HG03342 (cell line): Measurements from ENCODE around the gene TAB2.
"Not testable (repeated sequence)": the region's sequence is repeated elsewhere in the genome, so short reads cannot be mapped to it uniquely, and the experiment has no call there.

Experiments
- ATAC-seq: cut with Tn5 transposase; IDR thresholded peaks from one replicate; pipeline ENCODE4 v1.9.1; 2021; ENCODE audit warnings: mild to moderate bottlenecking, moderate library complexity; ENCODE audit not compliant: unreplicated experiment

The TAB2 gene

DNA sequence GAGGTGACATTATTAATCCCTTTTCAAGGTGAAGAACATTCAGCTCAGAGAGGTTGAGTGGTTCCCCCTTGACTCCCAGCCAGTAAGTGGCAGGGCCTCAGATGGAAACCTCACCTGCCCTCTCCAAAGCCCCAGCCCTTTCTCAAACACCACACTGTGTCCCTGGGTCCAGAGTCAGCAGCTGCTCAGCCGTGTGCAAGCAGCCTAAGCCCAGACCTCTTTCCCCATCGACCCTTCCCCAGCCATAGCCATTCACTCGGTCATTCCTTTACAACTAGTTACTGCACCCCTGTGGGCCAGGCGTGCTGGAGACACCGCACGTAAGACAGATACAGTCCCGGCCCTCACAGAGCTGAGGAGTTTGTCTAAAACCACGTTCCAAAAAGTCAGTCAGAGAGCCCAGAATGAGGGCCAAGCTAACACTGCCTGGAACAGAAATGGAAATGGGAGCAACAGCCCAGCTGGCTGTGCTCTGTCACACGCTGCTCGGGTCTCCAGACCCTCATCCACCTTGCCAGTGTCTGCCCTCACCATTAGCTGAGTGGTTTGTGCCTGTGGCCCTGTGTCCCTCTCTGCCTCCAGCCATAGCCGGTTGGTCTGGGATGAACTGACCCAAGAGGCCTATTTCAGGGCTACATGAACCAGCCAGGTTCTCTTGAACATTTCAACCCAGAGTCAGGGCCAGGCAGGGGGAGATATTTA is 137.7 kb downstream of the TAB2 start:
- no peak for ATAC-seq

- ATAC-seq: no peak
Observed at GRCh38 chr6:149456311-149457021, 139.0 kb downstream of the TAB2 start.

GRCh38 chr6:149457316-149457884 is 139.9 kb downstream of the TAB2 start:
- ATAC-seq: no peak

DNA sequence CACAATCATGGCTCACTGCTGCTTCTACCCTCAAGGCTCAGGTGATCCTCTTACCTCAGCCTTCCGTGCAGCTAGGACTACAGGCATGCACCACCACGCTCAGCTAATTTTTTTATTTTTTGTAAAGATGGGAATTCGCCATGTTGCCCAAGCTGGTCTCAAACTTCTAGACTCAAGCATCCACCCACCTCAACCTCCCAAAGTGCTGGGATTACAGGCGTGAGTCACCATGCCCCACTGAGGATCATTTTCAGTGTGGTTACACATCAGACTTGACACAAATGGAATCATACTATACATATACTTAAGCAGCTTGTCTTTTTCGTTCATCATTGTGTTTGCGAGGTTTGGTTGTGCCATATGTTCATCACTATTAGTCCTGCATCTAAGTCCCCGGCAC is 140.7 kb downstream of the TAB2 start:
- no peak for ATAC-seq

DNA sequence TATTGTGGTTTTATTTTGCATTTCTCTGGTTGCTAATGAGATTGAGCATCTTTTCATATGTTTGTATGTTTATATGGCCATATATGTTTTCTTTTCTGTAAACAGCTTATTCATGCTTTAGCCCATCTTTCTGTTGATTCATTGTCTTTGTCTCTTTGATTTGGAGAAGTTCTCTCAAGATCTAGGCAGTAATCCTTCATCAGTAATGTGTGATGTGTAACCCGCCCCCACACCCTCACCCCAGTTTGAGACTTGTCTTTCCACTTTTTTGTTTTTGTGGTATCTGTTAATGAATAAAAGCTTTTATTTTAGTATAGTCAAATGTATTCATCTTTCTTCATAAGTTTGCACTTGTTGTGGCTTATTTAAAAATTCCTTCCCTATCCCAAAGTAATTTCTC is 141.3 kb downstream of the TAB2 start:
- ATAC-seq: no peak

DNA sequence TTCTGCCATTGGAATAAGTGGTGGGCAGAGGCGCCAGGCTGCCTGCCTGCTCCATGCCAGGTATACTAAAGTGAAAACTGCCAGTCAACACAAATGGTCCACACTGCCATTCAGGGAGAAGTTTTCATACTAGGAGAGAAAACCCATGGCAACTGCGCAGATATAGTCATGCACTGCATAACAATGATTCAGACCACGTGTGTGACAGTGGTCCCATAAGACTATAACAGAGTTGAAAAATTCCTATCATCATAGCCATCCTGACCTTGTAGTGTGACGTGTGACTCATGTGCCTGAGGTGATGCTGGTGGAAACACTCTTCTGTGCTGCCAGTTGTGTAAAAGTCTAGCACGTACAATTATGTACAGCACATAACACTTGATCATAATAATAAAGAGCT is 142.2 kb downstream of the TAB2 start:
- ATAC-seq: no peak

DNA sequence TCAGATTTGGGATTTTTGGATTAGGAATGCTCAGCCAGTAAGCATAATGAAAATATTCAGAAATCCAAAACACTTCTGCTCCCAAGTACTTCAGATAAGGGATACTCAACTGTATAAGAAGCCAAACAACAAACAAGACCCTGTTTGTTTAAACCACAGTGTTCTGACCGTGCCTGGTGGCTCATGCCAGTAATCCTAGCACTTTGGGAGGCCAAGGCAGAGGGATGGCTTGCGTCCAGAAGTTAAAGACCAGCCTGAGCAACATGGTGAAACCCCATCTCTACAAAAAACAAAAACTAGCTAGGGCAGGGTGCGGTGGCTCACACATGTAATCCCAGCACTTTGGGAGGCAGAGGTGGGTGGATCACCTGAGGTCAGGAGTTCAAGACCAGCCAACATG is 142.7 kb downstream of the TAB2 start:
- ATAC-seq: not testable (repeated sequence)
